Spleen (tissue), 11 donors: Measurements from ENCODE around the gene GZMA. TPM values are rescaled to one million over a fixed set of nuclear protein-coding genes. Genes with fewer than 3 reads are reported as not detected.

Source experiments
- DNase-seq: peaks from one replicate; pipeline ENCODE4 v3.0.0-alpha.2; 2020
- H3K27ac ChIP-seq, 8 donors: fragments of 200-600 bp; sonication (generic) in 7 of 8; 1 replicate in 4 of 8; 2 replicates in 4 of 8; pipeline versions ENCODE4 v1.5.0 to v1.8.0; 2016 to 2021; ENCODE audit warnings: inconsistent platforms in 4 of 8, mild to moderate bottlenecking in 4 of 8, moderate library complexity in 1 of 8
- H3K27me3 ChIP-seq, 7 donors: fragments of 200-600 bp; sonication (generic) in 6 of 7; replicated peaks in 1 of 7; 1 replicate in 4 of 7; 2 replicates in 3 of 7; pipeline versions ENCODE4 v1.5.0 to v1.8.0; 2016 to 2021; ENCODE audit warnings: inconsistent platforms in 3 of 7, mild to moderate bottlenecking in 1 of 7
- H3K36me3 ChIP-seq, 6 donors: fragments of 200-600 bp; sonication (generic) in 5 of 6; 1 replicate in 4 of 6; 2 replicates in 2 of 6; pipeline versions ENCODE4 v1.5.0 to v1.8.0; 2016 to 2021; ENCODE audit warnings: inconsistent platforms in 2 of 6
- H3K4me1 ChIP-seq, 6 donors: fragments of 200-600 bp; sonication (generic) in 5 of 6; 1 replicate in 3 of 6; 2 replicates in 3 of 6; pipeline versions ENCODE4 v1.5.0 to v1.8.0; 2016 to 2021; ENCODE audit warnings: inconsistent platforms in 3 of 6
- H3K4me3 ChIP-seq, 8 donors: fragments of 200-600 bp; sonication (generic) in 7 of 8; 1 replicate in 4 of 8; 2 replicates in 4 of 8; pipeline versions ENCODE4 v1.5.0 to v1.8.0; 2016 to 2021; ENCODE audit warnings: inconsistent platforms in 4 of 8, mild to moderate bottlenecking in 4 of 8, moderate library complexity in 2 of 8
- H3K9me3 ChIP-seq, 8 donors: fragments of 200-600 bp; sonication (generic) in 7 of 8; 1 replicate in 4 of 8; 2 replicates in 4 of 8; pipeline versions ENCODE4 v1.5.0 to v1.8.0; 2016 to 2021; ENCODE audit warnings: inconsistent platforms in 4 of 8
- POLR2A ChIP-seq, 3 donors: fragments of 450-650 bp; IDR thresholded peaks; one replicate each; pipeline ENCODE4 v1.5.1; 2017; ENCODE audit warnings: antibody characterized with exemption in 3 of 3, mild to moderate bottlenecking in 1 of 3
- POLR2AphosphoS5 ChIP-seq, 3 donors: sonication (generic); formaldehyde crosslinking; IDR thresholded peaks; one replicate each; pipeline ENCODE4 v1.5.1; 2017; ENCODE audit warnings: antibody characterized with exemption in 3 of 3
- WGBS, 5 donors: extraction: QIAGEN DNeasy Blood & Tissue Kit in 3 of 5; methylation state at CpG; one replicate each; pipeline versions ENCODE4 v1.1.5 to v1.1.7; 2013 to 2018; 5-methylcytosine and 5-hydroxymethylcytosine counted together
- intact Hi-C: fragments of 100-400 bp; cut with DNase I; formaldehyde crosslinking; loops from one replicate; pipeline ENCODE4 v1.15.0; 2023; ENCODE audit warnings: low total_unique reads
- polyA plus RNA-seq, 3 donors: library from polyadenylated mRNA; stranded (reverse); fragments of 200-250 nt; gene quantifications; one replicate each; pipeline ENCODE4 v1.2.1, GENCODE V29; 2013
- total RNA-seq, 7 donors: library from RNA; depleted of rRNA in 3 of 7; stranded (reverse); fragments of >200 nt in 3 of 7; fragmentation: NEBNext Ultra II Directional in 4 of 7; extraction: Animal tissue kit (Norgen Biotek cat#: 25700) in 4 of 7; gene quantifications; one replicate each; pipeline versions ENCODE4 v1.1.0 to v1.2.1, GENCODE V29; 2016 to 2021
- TF ChIP-seq, protein P1 (sequence below), 11 experiments: fragments of 200-600 bp in 7 of 11; fragments of 450-650 bp in 4 of 11; sonication (generic) in 4 of 11; IDR thresholded peaks in 8 of 11; conservative IDR thresholded peaks in 3 of 11; 1 replicate in 7 of 11; 2 replicates in 4 of 11; pipeline versions ENCODE4 v1.4.0 to v1.8.0; 2016 to 2021; ENCODE audit warnings: antibody characterized with exemption in 11 of 11, inconsistent platforms in 4 of 11, mild to moderate bottlenecking in 1 of 11
- donor health status: healthy with polysubstance abuse.
- donor health status: DM: no; HTN: no; CAD: no; lungs with moderate emphysema.
- donor health status: DM: no; HTN: no; CAD: no.
- donor health status: Bipolar disorder and iron deficiency.
- donor health status: healthy.
- donor health status: DM: no; HTN: no; CAD: no.
- donor health status: DM: yes; HTN: yes; CAD: no.

GZMA gene
- total and polyA plus RNA-seq, 10 donors: 14.7 to 40.5 (median 22.0) TPM

DNA sequence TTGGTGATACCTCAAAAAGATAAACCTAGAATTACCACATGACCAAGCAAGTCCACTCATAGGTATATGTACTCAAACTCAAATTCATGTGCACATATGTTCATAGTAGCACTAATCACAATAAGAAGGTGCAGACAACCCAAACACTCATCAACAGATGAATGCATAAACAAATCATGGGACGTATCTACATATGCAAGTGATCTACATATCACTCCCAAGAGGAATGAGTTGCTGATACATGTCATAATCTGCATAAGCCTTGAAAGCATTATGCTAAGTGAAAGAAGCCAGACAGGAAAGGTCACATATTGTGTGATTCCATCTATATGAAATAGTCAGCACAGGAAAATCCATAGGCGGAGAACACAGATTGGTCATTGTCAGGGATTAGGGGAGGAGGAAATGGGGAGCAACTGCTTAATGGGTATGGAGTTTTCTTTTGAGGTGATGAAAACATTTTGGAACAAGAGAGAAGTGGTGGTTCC, 46.9 kb downstream of the GZMA start:
- Histone ChIP-seq H3K36me3 (no peaks in the 10 kb centered on the region), H3K27ac (no peak overlapping the region), H3K4me1 (peaks cover 0 to 9% (median 2%) of the 10 kb centered on the region in 6 donors), H3K27me3 (peaks cover 0 to 43% (median 5%) of the 10 kb centered on the region in 7 donors), H3K4me3 (no peak overlapping the region), H3K9me3 (no peaks in the 10 kb centered on the region)
- intact Hi-C loops: no loop called here
- WGBS, 5 donors: 54 to 82% (median 74%) methylated on average over 2 of the region's 2 CpGs
- TF ChIP-seq, protein P1, sequence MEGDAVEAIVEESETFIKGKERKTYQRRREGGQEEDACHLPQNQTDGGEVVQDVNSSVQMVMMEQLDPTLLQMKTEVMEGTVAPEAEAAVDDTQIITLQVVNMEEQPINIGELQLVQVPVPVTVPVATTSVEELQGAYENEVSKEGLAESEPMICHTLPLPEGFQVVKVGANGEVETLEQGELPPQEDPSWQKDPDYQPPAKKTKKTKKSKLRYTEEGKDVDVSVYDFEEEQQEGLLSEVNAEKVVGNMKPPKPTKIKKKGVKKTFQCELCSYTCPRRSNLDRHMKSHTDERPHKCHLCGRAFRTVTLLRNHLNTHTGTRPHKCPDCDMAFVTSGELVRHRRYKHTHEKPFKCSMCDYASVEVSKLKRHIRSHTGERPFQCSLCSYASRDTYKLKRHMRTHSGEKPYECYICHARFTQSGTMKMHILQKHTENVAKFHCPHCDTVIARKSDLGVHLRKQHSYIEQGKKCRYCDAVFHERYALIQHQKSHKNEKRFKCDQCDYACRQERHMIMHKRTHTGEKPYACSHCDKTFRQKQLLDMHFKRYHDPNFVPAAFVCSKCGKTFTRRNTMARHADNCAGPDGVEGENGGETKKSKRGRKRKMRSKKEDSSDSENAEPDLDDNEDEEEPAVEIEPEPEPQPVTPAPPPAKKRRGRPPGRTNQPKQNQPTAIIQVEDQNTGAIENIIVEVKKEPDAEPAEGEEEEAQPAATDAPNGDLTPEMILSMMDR (IDR thresholded peaks at IDR 0.05 in 8 of 11, conservative IDR thresholded peaks at IDR 0.05 in 3 of 11): no peak
- no peak for TF ChIP-seq POLR2A (IDR thresholded peaks at IDR 0.05)
- no peak for TF ChIP-seq POLR2AphosphoS5 (IDR thresholded peaks at IDR 0.05)
- DNase-seq: no peak

DNA sequence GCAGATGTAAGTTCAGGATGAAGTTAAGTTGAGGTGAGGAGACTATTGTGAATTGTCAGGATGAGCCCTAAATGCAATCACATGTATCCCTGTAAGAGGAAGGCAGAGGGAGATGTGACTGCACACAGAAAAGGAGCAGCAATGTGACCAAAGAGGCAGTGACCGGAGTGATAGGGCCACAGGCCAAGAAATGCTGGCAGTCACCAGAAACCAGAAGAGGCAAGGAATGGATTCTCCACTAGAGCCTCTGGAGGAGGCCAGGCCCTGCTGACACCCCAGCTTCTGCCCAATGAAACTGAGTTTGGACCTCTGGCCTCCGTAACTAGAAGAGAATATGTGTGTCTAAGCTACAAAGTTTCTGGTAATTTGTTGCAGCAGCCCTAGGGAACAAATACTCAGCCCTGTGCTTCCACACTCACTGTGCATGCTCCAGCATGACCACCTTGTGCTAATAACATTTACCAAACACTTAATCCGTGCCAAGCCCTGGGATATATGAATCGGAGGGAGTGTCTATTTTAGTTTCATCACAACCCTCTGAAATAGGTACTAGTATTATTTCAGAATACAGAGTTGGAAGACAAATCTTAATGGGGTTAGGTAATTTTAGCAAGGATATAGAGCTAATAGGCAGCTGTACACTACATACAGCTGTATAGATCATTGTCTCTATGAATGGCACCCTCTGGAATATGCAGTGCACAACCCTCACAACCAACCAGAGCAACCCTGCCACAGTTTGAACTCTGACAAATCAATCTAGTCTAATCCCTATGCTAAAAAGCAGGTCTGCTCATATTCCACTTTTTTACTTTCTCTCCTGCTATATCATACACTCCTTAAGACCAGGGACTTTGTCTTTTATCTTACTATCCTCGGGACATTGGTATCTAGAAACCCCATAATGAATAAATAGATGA, 49.7 kb downstream of the GZMA start:
- intact Hi-C loops: loop anchor here (10.0 kb wide), 1 partner anchor 247 kb away; no protein-coding TSS in a partner anchor
- Histone ChIP-seq H3K36me3 (no peaks in the 10 kb centered on the region), H3K27ac (no peak overlapping the region), H3K4me1 (no peaks in the 10 kb centered on the region), H3K4me3 (no peak overlapping the region), H3K9me3 (no peaks in the 10 kb centered on the region), H3K27me3 (peaks cover 0 to 31% (median 6%) of the 10 kb centered on the region in 7 donors)
- no peak for DNase-seq
- 67 to 71% (median 69%) methylated on average over 5 of the region's 5 CpGs for WGBS, 5 donors
- TF ChIP-seq POLR2AphosphoS5 (IDR thresholded peaks at IDR 0.05): no peak
- TF ChIP-seq, protein P1 (IDR thresholded peaks at IDR 0.05 in 8 of 11, conservative IDR thresholded peaks at IDR 0.05 in 3 of 11): no peak
- TF ChIP-seq POLR2A (IDR thresholded peaks at IDR 0.05): no peak

DNA sequence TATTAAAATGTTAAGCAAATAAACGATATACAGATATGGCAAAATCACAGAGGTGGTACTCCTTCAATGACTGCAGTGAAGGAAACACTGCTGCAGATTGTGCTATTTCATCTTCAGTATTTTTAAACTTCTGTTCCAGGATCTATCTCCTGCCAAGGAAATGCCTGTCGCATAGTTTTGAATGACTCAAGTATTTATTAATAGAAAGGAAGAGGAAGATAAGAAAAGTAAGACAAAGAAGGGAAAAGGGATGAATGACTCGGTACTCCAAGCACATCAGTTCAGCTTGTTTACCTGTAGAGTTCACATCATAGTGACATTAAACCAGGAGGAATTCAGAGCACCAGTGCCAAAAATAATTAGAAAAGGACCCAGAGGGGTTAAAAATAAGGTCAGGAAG, 52.4 kb downstream of the GZMA start:
- Histone ChIP-seq H3K4me3 (no peak overlapping the region), H3K36me3 (no peaks in the 10 kb centered on the region), H3K27me3 (peaks cover 0 to 37% (median 2%) of the 10 kb centered on the region in 7 donors), H3K27ac (no peak overlapping the region), H3K9me3 (no peaks in the 10 kb centered on the region), H3K4me1 (peaks cover 0 to 6% (median 0%) of the 10 kb centered on the region in 6 donors)
- intact Hi-C loops: loop anchor here (10.0 kb wide), 1 partner anchor 250 kb away; no protein-coding TSS in a partner anchor
- 23 to 38% (median 32%) methylated on average over 3 of the region's 3 CpGs for WGBS, 5 donors
- DNase-seq: no peak
- no peak for TF ChIP-seq POLR2A (IDR thresholded peaks at IDR 0.05)
- no peak for TF ChIP-seq POLR2AphosphoS5 (IDR thresholded peaks at IDR 0.05)
- TF ChIP-seq, protein P1 (IDR thresholded peaks at IDR 0.05 in 8 of 11, conservative IDR thresholded peaks at IDR 0.05 in 3 of 11): no peak

Other genes with a start within 250 kb of the GZMA start
- 1 to 10 TPM in 3 of 7 donors, under 1 TPM in 3, not detected in 1; 0.33 to 2.4 (median 1.2) TPM for gene ESM1, start 117.1 kb upstream of the GZMA start, total RNA-seq
- under 1 TPM; 0.09 to 0.77 (median 0.76) TPM for gene ESM1, start 117.1 kb upstream of the GZMA start, polyA plus RNA-seq
- gene GZMK, start 78.4 kb upstream of the GZMA start, total RNA-seq: 10 to 100 TPM; 13.2 to 37.1 (median 22.4) TPM
- 10 to 100 TPM in 2 of 3 donors, 1 to 10 TPM in 1; 4.9 to 16.8 (median 16.2) TPM for gene GZMK, start 78.4 kb upstream of the GZMA start, polyA plus RNA-seq
- gene GPX8, start 57.5 kb downstream of the GZMA start, total RNA-seq: 1 to 10 TPM; 3.9 to 10.0 (median 6.9) TPM
- 1 to 10 TPM; 1.5 to 5.6 (median 3.3) TPM for gene GPX8, start 57.5 kb downstream of the GZMA start, polyA plus RNA-seq
- gene CDC20B, start 70.5 kb downstream of the GZMA start, total RNA-seq: not detected
- not detected for gene CDC20B, start 70.5 kb downstream of the GZMA start, polyA plus RNA-seq
- gene MCIDAS, start 124.7 kb downstream of the GZMA start, total RNA-seq: not detected
- gene MCIDAS, start 124.7 kb downstream of the GZMA start, polyA plus RNA-seq: not detected
- gene CCNO, start 131.0 kb downstream of the GZMA start, total RNA-seq: not detected
- gene CCNO, start 131.0 kb downstream of the GZMA start, polyA plus RNA-seq: under 1 TPM; 0.10 to 0.33 (median 0.22) TPM
- 10 to 100 TPM; 16.3 to 27.0 (median 18.4) TPM for gene DHX29, start 205.0 kb downstream of the GZMA start, total RNA-seq
- 1 to 10 TPM; 4.5 to 6.9 (median 5.1) TPM for gene DHX29, start 205.0 kb downstream of the GZMA start, polyA plus RNA-seq
- gene MTREX, start 205.3 kb downstream of the GZMA start, total RNA-seq: 10 to 100 TPM; 48.4 to 73.6 (median 64.3) TPM
- gene MTREX, start 205.3 kb downstream of the GZMA start, polyA plus RNA-seq: 10 to 100 TPM; 13.8 to 20.4 (median 19.4) TPM